GM21528 (cell line): ENCODE measurements around the gene ITPR2.

Experiments
- ATAC-seq: cut with Tn5 transposase; IDR thresholded peaks from one replicate; pipeline ENCODE4 v1.9.1; 2021; ENCODE audit warnings: mild to moderate bottlenecking, moderate library complexity; ENCODE audit not compliant: unreplicated experiment, low FRiP score

Gene ITPR2

DNA sequence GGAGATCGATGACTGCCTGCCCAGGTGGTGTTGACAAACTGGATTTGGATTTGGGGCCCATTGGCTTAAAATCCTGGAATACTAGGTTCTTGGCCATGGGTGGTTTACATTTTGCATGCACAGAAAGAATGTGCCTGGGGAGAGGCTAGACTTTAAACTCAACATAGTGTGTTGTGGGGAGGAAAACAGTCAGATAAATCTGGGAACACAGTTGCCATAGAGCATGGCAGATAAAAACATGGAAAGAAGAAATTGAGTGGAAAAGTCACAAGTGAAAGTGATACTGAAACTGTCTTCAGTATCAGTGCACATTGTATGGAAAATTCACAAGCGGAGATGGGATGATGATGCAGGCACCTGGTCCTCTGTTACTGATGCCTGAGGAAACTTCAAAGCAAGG, 542.4 kb downstream of the ITPR2 start:
- no peak for ATAC-seq

DNA sequence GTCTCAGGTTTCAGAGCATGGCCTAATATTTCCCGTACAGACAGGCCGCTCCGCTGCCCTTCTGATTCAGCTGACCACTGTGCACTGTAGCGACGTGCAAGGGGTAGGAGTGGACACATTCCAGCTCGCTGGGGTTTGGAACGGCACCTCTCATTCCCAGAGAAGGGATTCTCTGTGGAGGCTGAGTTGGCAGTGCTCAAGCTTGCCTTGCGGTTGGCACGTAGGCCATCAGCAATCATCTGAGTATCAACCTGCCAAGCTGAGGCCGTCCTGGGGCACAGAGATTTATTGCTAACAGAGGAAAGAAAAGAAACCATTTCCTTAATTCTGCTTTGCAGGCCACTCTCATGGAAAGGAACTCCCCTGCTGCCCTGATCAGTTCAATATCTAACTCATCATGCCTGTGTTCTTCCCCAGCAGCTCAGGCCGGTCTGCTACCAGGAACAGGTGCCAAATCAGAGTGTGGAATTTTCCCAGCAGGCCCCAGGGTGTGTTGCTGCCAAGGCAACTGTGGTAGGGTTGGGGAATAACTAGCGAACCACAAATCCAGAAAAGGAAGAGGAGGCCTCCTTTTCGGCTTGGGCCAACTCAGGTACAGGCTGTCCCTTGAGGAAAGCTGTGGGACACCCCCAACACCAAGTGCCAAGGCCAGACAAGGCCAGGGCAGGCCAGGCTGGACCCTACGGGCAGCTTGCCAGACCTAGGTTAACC, 545.2 kb downstream of the ITPR2 start:
- ATAC-seq = no peak
